Loucy (cell line): Measurements from ENCODE around the gene PARD6G.

Source experiments
- H2AFZ ChIP-seq: fragments of 200-600 bp; sonication (generic); 2 replicates; pipeline ENCODE4 v1.6.0; 2016; ENCODE audit warnings: antibody characterized with exemption, mild to moderate bottlenecking, low read length, moderate library complexity
- H3F3A ChIP-seq: fragments of 200-600 bp; 2 replicates; pipeline ENCODE4 v1.6.0; 2016; ENCODE audit warnings: antibody characterized with exemption, low read depth, mild to moderate bottlenecking
- H3K27me3 ChIP-seq: fragments of 200-600 bp; sonication (generic); 2 replicates; pipeline ENCODE4 v1.6.1; 2014; ENCODE audit warnings: low read length, mild to moderate bottlenecking; ENCODE audit not compliant: insufficient read depth, poor library complexity, severe bottlenecking
- H3K36me3 ChIP-seq: fragments of 200-600 bp; sonication (generic); 2 replicates; pipeline ENCODE4 v1.6.1; 2016; ENCODE audit warnings: low read length; ENCODE audit not compliant: insufficient read depth
- H3K4me1 ChIP-seq: fragments of 200-600 bp; sonication (generic); 2 replicates; pipeline ENCODE4 v1.5.1; 2014; ENCODE audit warnings: low read length, mild to moderate bottlenecking; ENCODE audit not compliant: insufficient read depth, poor library complexity, severe bottlenecking
- H3K4me2 ChIP-seq: fragments of 200-600 bp; sonication (generic); 2 replicates; pipeline ENCODE4 v1.6.0; 2014; ENCODE audit warnings: antibody characterized with exemption, low read length, low read depth, mild to moderate bottlenecking; ENCODE audit not compliant: poor library complexity, severe bottlenecking
- H3K4me3 ChIP-seq: fragments of 200-600 bp; sonication (generic); 2 replicates; pipeline ENCODE4 v1.5.1; 2014; ENCODE audit warnings: low read length, mild to moderate bottlenecking, mixed read lengths; ENCODE audit not compliant: poor library complexity, severe bottlenecking
- H3K79me2 ChIP-seq: fragments of 200-600 bp; sonication (generic); 2 replicates; pipeline ENCODE4 v1.6.1; 2014; ENCODE audit warnings: low read length; ENCODE audit not compliant: insufficient read depth
- H3K9ac ChIP-seq: fragments of 200-600 bp; sonication (generic); 2 replicates; pipeline ENCODE4 v1.6.0; 2014; ENCODE audit warnings: mild to moderate bottlenecking, low read depth, low read length, moderate library complexity; ENCODE audit not compliant: poor library complexity, severe bottlenecking
- H3K9me2 ChIP-seq: fragments of 200-600 bp; sonication (generic); replicated peaks from 2 replicates; pipeline ENCODE4 v1.6.1; 2016; ENCODE audit warnings: low read depth, low read length, mixed read lengths
- H3K9me3 ChIP-seq: fragments of 200-600 bp; sonication (generic); 2 replicates; pipeline ENCODE4 v1.6.1; 2014; ENCODE audit warnings: mild to moderate bottlenecking, antibody characterized with exemption, low read length, low read depth; ENCODE audit not compliant: insufficient read depth
- H4K20me1 ChIP-seq: fragments of 200-600 bp; sonication (generic); 2 replicates; pipeline ENCODE4 v1.6.0; 2014; ENCODE audit warnings: antibody characterized with exemption, low read length, mild to moderate bottlenecking; ENCODE audit not compliant: insufficient read depth, poor library complexity, severe bottlenecking
- CTCF ChIP-seq: fragments of 200-600 bp; sonication (generic); conservative IDR thresholded peaks from 2 replicates; pipeline ENCODE4 v1.5.1; 2014; ENCODE audit warnings: mild to moderate bottlenecking, antibody characterized with exemption, low read length
- EZH2phosphoT487 ChIP-seq: fragments of 200-600 bp; IDR thresholded peaks from 2 replicates; pipeline ENCODE4 v1.6.1; 2018; ENCODE audit warnings: antibody characterized with exemption, mild to moderate bottlenecking, moderate library complexity, borderline replicate concordance

Gene PARD6G

GRCh38 chr18:80191907-80192652, 55.2 kb downstream of the PARD6G start:
- Histone ChIP-seq H3K36me3 (no peaks in the 10 kb centered on the region), H3K4me2 (no peak overlapping the region), H3K4me3 (no peak overlapping the region), H2AFZ (no peak overlapping the region), H3K4me1 (peaks cover 7% of the 10 kb centered on the region), H3K9me2 (no peaks in the 10 kb centered on the region), H3K27me3 (no peaks in the 10 kb centered on the region), H4K20me1 (no peaks in the 10 kb centered on the region), H3K79me2 (no peaks in the 10 kb centered on the region), H3K9me3 (peaks cover 19% of the 10 kb centered on the region; the same call in 1 of the 2 replicates), H3K9ac (no peak overlapping the region), H3F3A (no peaks in the 10 kb centered on the region)
- TF ChIP-seq EZH2phosphoT487 (no peak), CTCF (no peak)

GRCh38 chr18:80191264-80191663, 56.0 kb downstream of the PARD6G start:
- no peak overlapping the region for H3K4me2 ChIP-seq
- no peaks in the 10 kb centered on the region for H3F3A ChIP-seq
- H4K20me1 ChIP-seq, result no peaks in the 10 kb centered on the region
- H3K9ac ChIP-seq, result no peak overlapping the region
- no peak overlapping the region for H3K4me3 ChIP-seq
- TF ChIP-seq EZH2phosphoT487, result no peak
- no peak for TF ChIP-seq CTCF
- no peak overlapping the region for H2AFZ ChIP-seq
- no peaks in the 10 kb centered on the region for H3K9me2 ChIP-seq
- no peaks in the 10 kb centered on the region for H3K79me2 ChIP-seq
- peaks cover 7% of the 10 kb centered on the region for H3K4me1 ChIP-seq
- H3K27me3 ChIP-seq, result no peaks in the 10 kb centered on the region
- no peaks in the 10 kb centered on the region for H3K36me3 ChIP-seq
- H3K9me3 ChIP-seq, result peaks cover 24% of the 10 kb centered on the region; the same call in 1 of the 2 replicates

GRCh38 chr18:80190311-80190710, 57.0 kb downstream of the PARD6G start:
- H3K4me3 ChIP-seq, result no peak overlapping the region
- TF ChIP-seq CTCF (no peak), EZH2phosphoT487 (no peak)

More at GRCh38 chr18:80190311-80190710, 57.0 kb downstream of the PARD6G start:
- Histone ChIP-seq H3K9me3 (peaks cover 26% of the 10 kb centered on the region; the same call in 1 of the 2 replicates), H3K4me1 (peaks cover 7% of the 10 kb centered on the region), H4K20me1 (no peaks in the 10 kb centered on the region), H3K27me3 (no peaks in the 10 kb centered on the region), H3K9ac (no peak overlapping the region), H2AFZ (no peak overlapping the region), H3F3A (no peaks in the 10 kb centered on the region), H3K36me3 (no peaks in the 10 kb centered on the region), H3K9me2 (no peaks in the 10 kb centered on the region), H3K79me2 (no peaks in the 10 kb centered on the region), H3K4me2 (no peak overlapping the region)
